Caco-2 (cell line): Measurements from ENCODE around the gene SMYD1. TPM values are rescaled to one million over a fixed set of nuclear protein-coding genes. Genes with fewer than 3 reads are reported as not detected.

Experiments used
- BruUV-seq: library from RNA; stranded (reverse); fragments of 400-500 nt; replicated peaks from 2 replicates; lab custom pipeline; 2021; lab: Mats Ljungman, UMichigan
- CTCF ChIA-PET: fragments of 300-600 bp; sonication (Branson Sonifier 250); formaldehyde crosslinking; loops from one replicate; lab custom pipeline; 2022; ENCODE audit warnings: antibody characterized with exemption; lab: Charles Lee
- POLR2A ChIA-PET: fragments of 300-600 bp; sonication (Branson Sonifier 250); formaldehyde crosslinking; loops from one replicate; lab custom pipeline; 2022; ENCODE audit warnings: antibody characterized with exemption; lab: Charles Lee
- DNase-seq, 2 experiments: peaks; one replicate each; pipeline versions ENCODE4 v3.0.0 to v3.0.0-alpha.2; 2020 to 2022
- H3K27me3 ChIP-seq: replicated peaks from 2 replicates; pipeline ENCODE4 v1.6.0; 2011; ENCODE audit warnings: low read length; ENCODE audit not compliant: control insufficient read depth, insufficient read depth
- H3K36me3 ChIP-seq: 2 replicates; pipeline ENCODE4 v1.5.1; 2011; ENCODE audit warnings: low read length; ENCODE audit not compliant: control insufficient read depth, insufficient read depth
- H3K4me1 ChIP-seq: fragments of 250-450 bp; sonication (Bioruptor Pico); 2 replicates; pipeline ENCODE4 v1.5.1; 2020; ENCODE audit warnings: mild to moderate bottlenecking
- H3K4me3 ChIP-seq: 2 replicates; pipeline ENCODE4 v1.5.1; 2011; ENCODE audit warnings: low read depth, mild to moderate bottlenecking, control low read depth, low read length
- H3K9me3 ChIP-seq: fragments of 250-450 bp; sonication (Bioruptor Pico); 2 replicates; pipeline ENCODE4 v1.5.1; 2020; ENCODE audit warnings: mild to moderate bottlenecking, moderate library complexity
- H3K27ac Mint-ChIP-seq: one replicate; pipeline ENCODE4 v1.8.0; 2022; ENCODE audit warnings: mixed read lengths; ENCODE audit not compliant: unreplicated experiment
- H3K27me3 Mint-ChIP-seq: one replicate; pipeline ENCODE4 v1.8.0; 2022; ENCODE audit warnings: mixed read lengths; ENCODE audit not compliant: insufficient read depth, unreplicated experiment
- H3K36me3 Mint-ChIP-seq: one replicate; pipeline ENCODE4 v1.8.0; 2022; ENCODE audit warnings: mild to moderate bottlenecking, mixed read lengths; ENCODE audit not compliant: insufficient read depth, unreplicated experiment
- H3K4me1 Mint-ChIP-seq: one replicate; pipeline ENCODE4 v1.8.0; 2022; ENCODE audit warnings: low read depth, mixed read lengths; ENCODE audit not compliant: unreplicated experiment
- H3K4me3 Mint-ChIP-seq: one replicate; pipeline ENCODE4 v1.8.0; 2022; ENCODE audit warnings: mild to moderate bottlenecking, moderate library complexity, mixed read lengths; ENCODE audit not compliant: unreplicated experiment
- H3K9me3 Mint-ChIP-seq: one replicate; pipeline ENCODE4 v1.8.0; 2022; ENCODE audit warnings: mixed read lengths; ENCODE audit not compliant: unreplicated experiment
- intact Hi-C: fragments of 100-400 bp; cut with micrococcal nuclease; formaldehyde crosslinking; loops from one replicate; pipeline ENCODE4 v1.10.0; 2022; ENCODE audit not compliant: unreplicated experiment
- total RNA-seq: library from RNA; stranded (reverse); gene quantifications from 2 replicates; pipeline ENCODE4 v1.2.3, GENCODE V29; 2022
- TF ChIP-seq, protein P1 (sequence below), 2 experiments: fragments of 200-600 bp in 1 of 2; IDR thresholded peaks; 1 replicate in 1 of 2; 2 replicates in 1 of 2; pipeline versions ENCODE4 v1.5.1 to v1.8.0; 2011 to 2022; ENCODE audit warnings: antibody characterized with exemption in 1 of 2, control low read depth in 1 of 2, inconsistent platforms in 1 of 2, low read depth in 1 of 2, low read length in 1 of 2, mild to moderate bottlenecking in 1 of 2, moderate library complexity in 1 of 2; ENCODE audit not compliant: insufficient read depth in 1 of 2, severe bottlenecking in 1 of 2, unreplicated experiment in 1 of 2

SMYD1 gene
- total RNA-seq, 1 experiment from 2014 or later = not detected

DNA sequence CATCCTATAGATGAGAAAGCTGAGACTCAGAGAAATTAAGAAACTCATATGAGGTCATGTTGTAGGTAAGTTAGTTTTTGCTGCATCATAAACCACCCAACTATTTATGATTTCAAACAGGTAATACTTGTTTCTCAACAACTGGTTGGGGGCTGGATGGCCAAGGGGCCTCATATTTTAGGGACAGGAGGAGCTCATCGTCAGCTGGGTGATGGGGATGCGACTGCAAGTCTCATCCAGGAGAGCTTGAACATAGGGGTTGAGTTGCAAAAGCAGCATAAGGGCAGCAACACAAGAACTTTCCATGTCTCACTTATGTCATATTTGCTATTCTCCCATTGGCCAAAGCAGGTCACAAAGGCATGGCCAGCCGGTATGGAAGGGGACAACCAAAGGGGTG lies 47.6 kb upstream of the SMYD1 start:
- Histone ChIP-seq H3K4me1 (no peaks in the 10 kb centered on the region; the same call in 1 of the 2 replicates), H3K4me3 (no peak overlapping the region), H3K27me3 (no peaks in the 10 kb centered on the region), H3K9me3 (no peaks in the 10 kb centered on the region), H3K36me3 (no peaks in the 10 kb centered on the region)
- H3K9me3 Mint-ChIP-seq = no peaks in the 10 kb centered on the region
- TF ChIP-seq, protein P1, sequence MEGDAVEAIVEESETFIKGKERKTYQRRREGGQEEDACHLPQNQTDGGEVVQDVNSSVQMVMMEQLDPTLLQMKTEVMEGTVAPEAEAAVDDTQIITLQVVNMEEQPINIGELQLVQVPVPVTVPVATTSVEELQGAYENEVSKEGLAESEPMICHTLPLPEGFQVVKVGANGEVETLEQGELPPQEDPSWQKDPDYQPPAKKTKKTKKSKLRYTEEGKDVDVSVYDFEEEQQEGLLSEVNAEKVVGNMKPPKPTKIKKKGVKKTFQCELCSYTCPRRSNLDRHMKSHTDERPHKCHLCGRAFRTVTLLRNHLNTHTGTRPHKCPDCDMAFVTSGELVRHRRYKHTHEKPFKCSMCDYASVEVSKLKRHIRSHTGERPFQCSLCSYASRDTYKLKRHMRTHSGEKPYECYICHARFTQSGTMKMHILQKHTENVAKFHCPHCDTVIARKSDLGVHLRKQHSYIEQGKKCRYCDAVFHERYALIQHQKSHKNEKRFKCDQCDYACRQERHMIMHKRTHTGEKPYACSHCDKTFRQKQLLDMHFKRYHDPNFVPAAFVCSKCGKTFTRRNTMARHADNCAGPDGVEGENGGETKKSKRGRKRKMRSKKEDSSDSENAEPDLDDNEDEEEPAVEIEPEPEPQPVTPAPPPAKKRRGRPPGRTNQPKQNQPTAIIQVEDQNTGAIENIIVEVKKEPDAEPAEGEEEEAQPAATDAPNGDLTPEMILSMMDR (IDR thresholded peaks at IDR 0.05; ENCODE audit: insufficient read depth in 1 of 2, low read depth in 1 of 2, low read length in 1 of 2, severe bottlenecking in 1 of 2, unreplicated experiment in 1 of 2) = no peak
- H3K4me1 Mint-ChIP-seq = peaks cover 19% of the 10 kb centered on the region
- peaks cover 19% of the 10 kb centered on the region for H3K36me3 Mint-ChIP-seq
- ChIA-PET CTCF (no interaction called here), POLR2A (no interaction called here)
- H3K27ac Mint-ChIP-seq = no peak overlapping the region
- BruUV-seq = no TSS peak
- intact Hi-C loops = no loop called here
- peak in 1 of 2 experiments; percentile 33 for DNase-seq
- no peak overlapping the region for H3K4me3 Mint-ChIP-seq
- H3K27me3 Mint-ChIP-seq = peaks cover 3% of the 10 kb centered on the region

- BruUV-seq = no TSS peak
- POLR2A ChIA-PET = no interaction called here
- CTCF ChIA-PET = no interaction called here
These were observed 45.0 kb upstream of the SMYD1 start for GRCh38 chr2:88022669-88022921.

DNA sequence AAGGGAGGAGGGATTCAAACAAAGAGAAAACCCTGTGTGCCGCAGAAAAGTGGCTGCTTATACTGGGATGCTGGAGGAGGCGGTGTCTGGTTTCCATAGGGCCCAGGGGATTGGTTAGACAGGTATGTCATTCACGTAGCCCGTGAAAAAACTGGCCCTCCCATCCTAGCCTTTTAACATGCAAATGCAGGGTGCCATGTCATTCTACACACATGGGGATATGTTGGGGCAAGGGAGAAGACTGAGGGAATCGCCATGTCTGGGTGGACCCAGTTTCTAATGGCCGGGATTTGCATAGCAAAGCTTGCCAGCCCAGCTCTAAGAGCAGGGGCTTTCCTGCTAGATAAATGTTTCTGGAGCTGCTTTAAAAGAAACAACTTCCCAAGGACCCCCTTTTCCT lies 43.1 kb upstream of the SMYD1 start:
- Mint-ChIP-seq H3K36me3 (peaks cover 10% of the 10 kb centered on the region), H3K27me3 (no peaks in the 10 kb centered on the region), H3K27ac (no peak overlapping the region), H3K4me1 (peaks cover 12% of the 10 kb centered on the region), H3K9me3 (no peaks in the 10 kb centered on the region), H3K4me3 (no peak overlapping the region)
- H3K36me3 ChIP-seq = no peaks in the 10 kb centered on the region
- no peaks in the 10 kb centered on the region for H3K9me3 ChIP-seq
- POLR2A ChIA-PET = no interaction called here
- CTCF ChIA-PET = no interaction called here
- DNase-seq = no peak
- no TSS peak for BruUV-seq
- TF ChIP-seq, protein P1 (IDR thresholded peaks at IDR 0.05; ENCODE audit: insufficient read depth in 1 of 2, low read depth in 1 of 2, low read length in 1 of 2, severe bottlenecking in 1 of 2, unreplicated experiment in 1 of 2) = no peak
- intact Hi-C loops = no loop called here
- H3K27me3 ChIP-seq = no peaks in the 10 kb centered on the region
- H3K4me1 ChIP-seq = no peaks in the 10 kb centered on the region; the same call in 1 of the 2 replicates
- no peak overlapping the region for H3K4me3 ChIP-seq

More at GRCh38 chr2:88022669-88022921, 45.0 kb upstream of the SMYD1 start:
- no peaks in the 10 kb centered on the region for H3K27me3 ChIP-seq
- H3K4me1 ChIP-seq = no peaks in the 10 kb centered on the region; the same call in 1 of the 2 replicates
- H3K4me3 ChIP-seq = no peak overlapping the region
- H3K27me3 Mint-ChIP-seq = no peaks in the 10 kb centered on the region
- no peaks in the 10 kb centered on the region for H3K36me3 ChIP-seq
- peaks cover 17% of the 10 kb centered on the region for H3K4me1 Mint-ChIP-seq
- no peaks in the 10 kb centered on the region for H3K9me3 Mint-ChIP-seq
- no peak overlapping the region for H3K4me3 Mint-ChIP-seq
- peaks cover 5% of the 10 kb centered on the region for H3K36me3 Mint-ChIP-seq
- TF ChIP-seq, protein P1 (IDR thresholded peaks at IDR 0.05; ENCODE audit: insufficient read depth in 1 of 2, low read depth in 1 of 2, low read length in 1 of 2, severe bottlenecking in 1 of 2, unreplicated experiment in 1 of 2) = no peak
- no peak overlapping the region for H3K27ac Mint-ChIP-seq
- no peak for DNase-seq
- intact Hi-C loops = no loop called here
- no peaks in the 10 kb centered on the region for H3K9me3 ChIP-seq
